Liver (tissue), 9 donors: ENCODE data around the gene PXMP4. TPM values are rescaled to one million over a fixed set of nuclear protein-coding genes. Genes with fewer than 3 reads are reported as not detected.

Experiments
- DNase-seq: peaks from one replicate; pipeline ENCODE4 v3.0.0-alpha.2; 2017; ENCODE audit warnings: low spot score
- H3K27ac ChIP-seq, 2 donors: one replicate each; pipeline ENCODE4 v1.7.0; 2013; ENCODE audit warnings: inconsistent platforms in 2 of 2, low read length in 2 of 2, control low read depth in 1 of 2, low read depth in 1 of 2, mild to moderate bottlenecking in 1 of 2
- H3K27me3 ChIP-seq, 4 donors: one replicate each; pipeline versions ENCODE4 v1.6.1 to v1.7.0; 2013; ENCODE audit warnings: low read length in 3 of 4, inconsistent platforms in 1 of 4, mild to moderate bottlenecking in 1 of 4, moderate library complexity in 1 of 4; ENCODE audit not compliant: control insufficient read depth in 4 of 4, insufficient read depth in 4 of 4
- H3K36me3 ChIP-seq, 4 donors: one replicate each; pipeline versions ENCODE4 v1.6.1 to v1.7.0; 2013; ENCODE audit warnings: low read length in 3 of 4, mild to moderate bottlenecking in 3 of 4, low read depth in 1 of 4, moderate library complexity in 1 of 4; ENCODE audit not compliant: control insufficient read depth in 4 of 4, insufficient read depth in 3 of 4
- H3K4me1 ChIP-seq, 4 donors: one replicate each; pipeline versions ENCODE4 v1.6.1 to v1.7.0; 2013; ENCODE audit warnings: low read length in 3 of 4, mild to moderate bottlenecking in 3 of 4, moderate library complexity in 1 of 4; ENCODE audit not compliant: control insufficient read depth in 4 of 4, insufficient read depth in 4 of 4
- H3K4me3 ChIP-seq, 3 donors: one replicate each; pipeline versions ENCODE4 v1.6.1 to v1.7.0; 2013; ENCODE audit warnings: low read length in 3 of 3, control low read depth in 1 of 3, low read depth in 1 of 3, mild to moderate bottlenecking in 1 of 3
- H3K9ac ChIP-seq, 2 donors: one replicate each; pipeline ENCODE4 v1.7.0; 2013; ENCODE audit warnings: low read length in 2 of 2, mild to moderate bottlenecking in 2 of 2, moderate library complexity in 2 of 2, control low read depth in 1 of 2, low read depth in 1 of 2
- H3K9me3 ChIP-seq, 4 donors: one replicate each; pipeline versions ENCODE4 v1.6.1 to v1.7.0; 2013; ENCODE audit warnings: low read length in 3 of 4; ENCODE audit not compliant: control insufficient read depth in 4 of 4
- ATF3 ChIP-seq: IDR thresholded peaks from 2 replicates; pipeline ENCODE4 v1.6.1; 2016; ENCODE audit warnings: antibody characterized with exemption
- CTCF ChIP-seq: fragments of 150-350 bp; IDR thresholded peaks from 2 replicates; pipeline ENCODE4 v1.5.1; 2017; ENCODE audit warnings: improper control_type of control experiment, low read depth, low read length; ENCODE audit not compliant: missing input control
- EGR1 ChIP-seq, 2 donors: IDR thresholded peaks; 2 replicates each; pipeline ENCODE4 v1.6.1; 2016 to 2018; ENCODE audit warnings: antibody characterized with exemption in 2 of 2, low read depth in 2 of 2
- FOXA1 ChIP-seq: IDR thresholded peaks from 2 replicates; pipeline ENCODE4 v1.6.1; 2016; ENCODE audit warnings: antibody characterized with exemption
- FOXA2 ChIP-seq: IDR thresholded peaks from 2 replicates; pipeline ENCODE4 v1.6.1; 2016; ENCODE audit warnings: antibody characterized with exemption
- GABPA ChIP-seq, 2 donors: IDR thresholded peaks in 1 of 2; conservative IDR thresholded peaks in 1 of 2; 2 replicates each; pipeline ENCODE4 v1.6.1; 2016; ENCODE audit warnings: antibody characterized with exemption in 2 of 2, mild to moderate bottlenecking in 1 of 2, moderate library complexity in 1 of 2
- HNF4A ChIP-seq, 2 donors: conservative IDR thresholded peaks; 2 replicates each; pipeline ENCODE4 v1.6.1; 2016; ENCODE audit warnings: antibody characterized with exemption in 2 of 2, mild to moderate bottlenecking in 2 of 2
- HNF4G ChIP-seq: IDR thresholded peaks from 2 replicates; pipeline ENCODE4 v1.6.1; 2016; ENCODE audit warnings: antibody characterized with exemption
- JUND ChIP-seq, 2 donors: IDR thresholded peaks; 2 replicates each; pipeline ENCODE4 v1.6.1; 2016; ENCODE audit warnings: antibody characterized with exemption in 2 of 2
- NR2F2 ChIP-seq: IDR thresholded peaks from 2 replicates; pipeline ENCODE4 v1.6.1; 2016; ENCODE audit warnings: antibody characterized with exemption
- RAD21 ChIP-seq, 2 donors: IDR thresholded peaks; 2 replicates each; pipeline ENCODE4 v1.6.1; 2016; ENCODE audit warnings: antibody characterized with exemption in 2 of 2, mild to moderate bottlenecking in 2 of 2
- REST ChIP-seq: IDR thresholded peaks from 2 replicates; pipeline ENCODE4 v1.6.1; 2016; ENCODE audit warnings: antibody characterized with exemption, mild to moderate bottlenecking
- RXRA ChIP-seq, 2 donors: IDR thresholded peaks; 2 replicates each; pipeline ENCODE4 v1.6.1; 2017 to 2018; ENCODE audit warnings: antibody characterized with exemption in 2 of 2, mild to moderate bottlenecking in 1 of 2
- SP1 ChIP-seq: IDR thresholded peaks from 2 replicates; pipeline ENCODE4 v1.6.1; 2018; ENCODE audit warnings: antibody characterized with exemption, mild to moderate bottlenecking
- TAF1 ChIP-seq: conservative IDR thresholded peaks from 2 replicates; pipeline ENCODE4 v1.6.1; 2016; ENCODE audit warnings: antibody characterized with exemption, mild to moderate bottlenecking
- WGBS: extraction: QIAGEN DNeasy Blood & Tissue Kit; methylation state at CpG from one replicate; pipeline ENCODE4 v1.1.7; 2013; 5-methylcytosine and 5-hydroxymethylcytosine counted together
- polyA plus RNA-seq, 2 donors: library from polyadenylated mRNA; stranded (reverse) in 1 of 2; unstranded in 1 of 2; fragments of 200-250 nt in 1 of 2; fragments of >200 nt in 1 of 2; fragmentation: Nextera tagmentation in 1 of 2; extraction: Ambion mirVana in 1 of 2; gene quantifications; one replicate each; pipeline versions ENCODE4 v1.2.1 to v1.2.3, GENCODE V29; 2013 to 2015
- total RNA-seq, 2 donors: library from RNA; depleted of rRNA; stranded (reverse); fragments of >200 nt; gene quantifications; one replicate each; pipeline ENCODE4 v1.2.3, GENCODE V29; 2014
- TF ChIP-seq, protein P1 (sequence below): IDR thresholded peaks from 2 replicates; pipeline ENCODE4 v1.6.1; 2016; ENCODE audit warnings: antibody characterized with exemption
- donor health status: healthy.
- donor health status: healthy.
- donor health status: healthy.
- donor health status: healthy.
- donor health status: healthy.

PXMP4 gene
- total and polyA plus RNA-seq, 4 donors = 5.5 to 16.0 (median 9.3) TPM

DNA sequence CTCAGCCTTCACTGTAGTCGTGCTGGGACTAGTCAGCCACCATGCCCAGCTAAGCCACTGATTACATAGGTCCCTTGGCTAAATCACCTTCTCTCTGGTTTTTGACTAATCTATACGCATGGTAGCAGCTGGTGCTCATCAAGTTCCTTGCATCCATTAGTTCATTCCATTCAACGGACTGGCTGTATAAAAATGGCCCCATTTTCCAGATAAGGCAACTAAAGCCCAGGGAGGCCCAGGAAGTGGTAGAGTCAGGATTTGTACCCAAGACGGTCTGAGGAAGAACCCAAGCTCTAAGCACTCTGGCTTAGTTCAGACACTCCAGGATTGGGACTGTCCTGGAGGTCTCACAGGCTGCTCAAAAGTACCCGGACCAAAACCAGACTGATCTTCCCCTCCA lies 38.8 kb downstream of the PXMP4 start:
- no peak overlapping the region for H3K4me3 ChIP-seq
- no peak overlapping the region for H3K9ac ChIP-seq
- no peak for DNase-seq
- H3K27me3 ChIP-seq = no peaks in the 10 kb centered on the region
- TF ChIP-seq ATF3 (no peak), SP1 (no peak), EGR1 (IDR thresholded peaks at IDR 0.05; ENCODE audit: low read depth in 2 of 2) (no peak), JUND (IDR thresholded peaks at IDR 0.05) (no peak), HNF4A (conservative IDR thresholded peaks at IDR 0.05) (no peak), RXRA (IDR thresholded peaks at IDR 0.05) (no peak), GABPA (IDR thresholded peaks at IDR 0.05 in 1 of 2, conservative IDR thresholded peaks at IDR 0.05 in 1 of 2) (no peak), CTCF (no peak), RAD21 (IDR thresholded peaks at IDR 0.05) (no peak), TAF1 (no peak)
- H3K27ac ChIP-seq = no peak overlapping the region
- H3K4me1 ChIP-seq = peaks cover 0 to 14% (median 6%) of the 10 kb centered on the region in 4 donors
- WGBS = 90% methylated on average over 5 of the region's 5 CpGs
- H3K36me3 ChIP-seq = no peaks in the 10 kb centered on the region
- H3K9me3 ChIP-seq = no peaks in the 10 kb centered on the region

DNA sequence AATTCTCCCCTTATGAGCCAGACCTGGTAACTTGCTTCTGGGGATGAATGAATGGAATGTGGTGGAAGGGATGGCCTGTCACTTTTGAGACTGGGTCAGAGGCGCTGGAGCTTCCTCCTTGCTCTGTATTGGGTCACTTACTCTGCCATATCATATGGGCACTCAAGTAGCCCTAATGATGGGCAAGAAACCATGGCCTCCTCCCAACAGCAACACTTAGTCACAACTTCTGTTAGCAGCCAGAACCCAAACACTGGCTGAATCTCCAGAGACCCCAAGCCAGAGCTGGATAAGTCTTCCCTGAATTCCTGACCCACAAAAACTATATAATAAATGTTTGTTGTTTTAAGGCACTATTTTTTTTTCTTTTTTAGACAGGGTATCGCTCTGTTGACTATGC lies 39.4 kb downstream of the PXMP4 start:
- no peak overlapping the region for H3K9ac ChIP-seq
- 94% methylated on average over 2 of the region's 2 CpGs for WGBS
- no peaks in the 10 kb centered on the region for H3K9me3 ChIP-seq
- no peak for DNase-seq
- no peaks in the 10 kb centered on the region for H3K27me3 ChIP-seq
- H3K36me3 ChIP-seq = no peaks in the 10 kb centered on the region
- peaks cover 0 to 11% (median 3%) of the 10 kb centered on the region in 4 donors for H3K4me1 ChIP-seq
- TF ChIP-seq FOXA1 = no peak
- TF ChIP-seq ATF3 = no peak
- no peak for TF ChIP-seq CTCF
- TF ChIP-seq TAF1 = no peak
- TF ChIP-seq SP1 = no peak
- no peak for TF ChIP-seq REST
- no peak for TF ChIP-seq NR2F2
- no peak for TF ChIP-seq GABPA (IDR thresholded peaks at IDR 0.05 in 1 of 2, conservative IDR thresholded peaks at IDR 0.05 in 1 of 2)
- TF ChIP-seq HNF4A (conservative IDR thresholded peaks at IDR 0.05) = no peak
- TF ChIP-seq HNF4G = no peak
- no peak for TF ChIP-seq JUND (IDR thresholded peaks at IDR 0.05)
- TF ChIP-seq FOXA2 = no peak
- no peak for TF ChIP-seq RXRA (IDR thresholded peaks at IDR 0.05)
- TF ChIP-seq, protein P1, sequence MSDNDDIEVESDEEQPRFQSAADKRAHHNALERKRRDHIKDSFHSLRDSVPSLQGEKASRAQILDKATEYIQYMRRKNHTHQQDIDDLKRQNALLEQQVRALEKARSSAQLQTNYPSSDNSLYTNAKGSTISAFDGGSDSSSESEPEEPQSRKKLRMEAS = no peak
- H3K4me3 ChIP-seq = no peak overlapping the region
- no peak overlapping the region for H3K27ac ChIP-seq
